Ovary (tissue), 3 donors: ENCODE results near the gene TPSB2.

Experiments
- POLR2A ChIP-seq: fragments of 450-650 bp; IDR thresholded peaks from one replicate; pipeline ENCODE4 v1.6.1; 2017; ENCODE audit warnings: antibody characterized with exemption, mild to moderate bottlenecking, moderate library complexity
- TF ChIP-seq, protein P1 (sequence below), 3 donors: fragments of 450-650 bp in 2 of 3; fragments of 200-600 bp in 1 of 3; IDR thresholded peaks; one replicate each; pipeline versions ENCODE4 v1.5.1 to v1.8.0; 2016 to 2022; ENCODE audit warnings: antibody characterized with exemption in 3 of 3, mild to moderate bottlenecking in 1 of 3
- donor health status: DM: no; HTN: no; CAD: no.

DNA sequence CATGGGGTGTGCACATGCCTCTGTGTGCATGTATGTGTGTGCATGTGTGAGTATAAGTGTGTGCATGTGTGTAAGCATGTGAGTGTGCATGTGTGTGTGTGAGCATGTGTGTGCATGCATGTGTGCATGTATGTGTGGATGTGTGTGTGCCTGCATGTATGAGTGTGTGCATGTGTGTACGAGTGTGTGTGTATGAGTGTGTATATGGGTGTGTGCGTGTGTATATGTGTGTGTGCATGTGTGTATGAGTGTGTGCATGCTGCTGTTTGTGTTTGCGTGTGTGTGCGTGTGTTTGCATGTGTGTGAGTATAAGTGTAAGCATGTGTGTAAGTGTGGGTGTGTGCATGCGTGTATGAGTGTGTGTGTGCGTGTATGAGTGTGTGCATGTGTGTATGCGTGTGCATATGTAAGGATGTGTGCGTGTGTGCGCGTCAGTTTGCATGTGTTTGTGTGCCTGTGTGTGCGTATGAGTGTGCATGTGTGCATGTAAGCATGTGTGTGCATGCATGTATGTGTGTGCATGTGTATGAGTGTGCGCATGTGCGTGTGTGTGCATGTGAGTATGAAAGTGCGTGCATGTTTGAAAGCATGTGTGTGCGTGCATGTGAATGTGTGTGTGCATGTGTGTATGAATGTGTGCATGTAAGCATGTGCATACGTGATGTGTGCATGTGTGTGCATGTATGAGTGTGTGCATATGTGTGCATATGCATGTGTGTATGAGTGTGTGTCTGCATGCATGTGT, 34.5 kb upstream of the TPSB2 start:
- TF ChIP-seq, protein P1, sequence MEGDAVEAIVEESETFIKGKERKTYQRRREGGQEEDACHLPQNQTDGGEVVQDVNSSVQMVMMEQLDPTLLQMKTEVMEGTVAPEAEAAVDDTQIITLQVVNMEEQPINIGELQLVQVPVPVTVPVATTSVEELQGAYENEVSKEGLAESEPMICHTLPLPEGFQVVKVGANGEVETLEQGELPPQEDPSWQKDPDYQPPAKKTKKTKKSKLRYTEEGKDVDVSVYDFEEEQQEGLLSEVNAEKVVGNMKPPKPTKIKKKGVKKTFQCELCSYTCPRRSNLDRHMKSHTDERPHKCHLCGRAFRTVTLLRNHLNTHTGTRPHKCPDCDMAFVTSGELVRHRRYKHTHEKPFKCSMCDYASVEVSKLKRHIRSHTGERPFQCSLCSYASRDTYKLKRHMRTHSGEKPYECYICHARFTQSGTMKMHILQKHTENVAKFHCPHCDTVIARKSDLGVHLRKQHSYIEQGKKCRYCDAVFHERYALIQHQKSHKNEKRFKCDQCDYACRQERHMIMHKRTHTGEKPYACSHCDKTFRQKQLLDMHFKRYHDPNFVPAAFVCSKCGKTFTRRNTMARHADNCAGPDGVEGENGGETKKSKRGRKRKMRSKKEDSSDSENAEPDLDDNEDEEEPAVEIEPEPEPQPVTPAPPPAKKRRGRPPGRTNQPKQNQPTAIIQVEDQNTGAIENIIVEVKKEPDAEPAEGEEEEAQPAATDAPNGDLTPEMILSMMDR (IDR thresholded peaks at IDR 0.05) = no peak
- TF ChIP-seq POLR2A = no peak
